HepG2 (cell line): ENCODE measurements around the gene COMP. TPM values are rescaled to one million over a fixed set of nuclear protein-coding genes. Genes with fewer than 3 reads are reported as not detected.

ENCODE experiments used
- GTF2F1 ChIP-seq: fragments of 150-350 bp; IDR thresholded peaks from 2 replicates; pipeline ENCODE4 v1.6.1; 2014; ENCODE audit warnings: low read length
- SAFB2 ChIP-seq: sonication (generic); formaldehyde crosslinking; IDR thresholded peaks from 2 replicates; pipeline ENCODE4 v1.5.1; 2020; ENCODE audit warnings: missing genetic modification reagents, low read depth, mild to moderate bottlenecking, borderline replicate concordance
- YEATS2 ChIP-seq: sonication (generic); formaldehyde crosslinking; IDR thresholded peaks from 2 replicates; pipeline ENCODE4 v1.4.0; 2020; ENCODE audit warnings: missing genetic modification reagents, borderline replicate concordance
- ZBTB40 ChIP-seq, 2 experiments: fragments of 450-650 bp in 1 of 2; sonication (generic) in 1 of 2; formaldehyde crosslinking in 1 of 2; IDR thresholded peaks; 2 replicates each; pipeline versions ENCODE4 v1.6.1 to v1.8.0; 2016 to 2022; ENCODE audit warnings: antibody characterized with exemption in 1 of 2, mild to moderate bottlenecking in 1 of 2, missing genetic modification reagents in 1 of 2
- polyA plus RNA-seq, 8 experiments: library from polyadenylated mRNA; depleted of rRNA in 3 of 8; stranded (reverse) in 7 of 8; unstranded in 1 of 8; fragments of >200 nt; fragmentation: Illumina TruSeq in 4 of 8; extraction: Trizol in 4 of 8; gene quantifications; 2 replicates each; pipeline versions ENCODE4 v1.2.1 to v1.2.3, GENCODE V29; 2011 to 2016; ENCODE audit warnings: low read depth in 4 of 8, missing spikeins in 1 of 8, mixed read lengths in 1 of 8; ENCODE audit not compliant: insufficient read depth in 1 of 8
- total RNA-seq, 5 experiments: library from RNA; depleted of rRNA; stranded (reverse); fragments of >200 nt; fragmentation: Illumina TruSeq; extraction: Trizol; gene quantifications; 2 replicates each; pipeline ENCODE4 v1.2.3, GENCODE V29; 2016; ENCODE audit warnings: low read depth in 1 of 5

Gene COMP
- total and polyA plus RNA-seq, 2 of the 13 experiments (the other 11 are each of a cell fraction or from before 2014, with no cell fraction given) = 0.04 to 0.13 TPM

- TF ChIP-seq ZBTB40 (IDR thresholded peaks at IDR 0.05) (no peak), ZBTB40 (CRISPR knock-in tag; IDR thresholded peaks at IDR 0.05) (no peak), GTF2F1 (no peak), YEATS2 (CRISPR knock-in tag) (no peak), SAFB2 (no peak)
- TF ChIP-seq, all 625 proteins: peak for 0
Measured at GRCh38 chr19:18751571-18751970, 39.5 kb downstream of the COMP start (continued).
